GM18907 (cell line): ENCODE results near the gene NCAPH2.

ENCODE experiments used
- ATAC-seq: cut with Tn5 transposase; IDR thresholded peaks from one replicate; pipeline ENCODE4 v1.9.1; 2021; ENCODE audit warnings: mild to moderate bottlenecking, moderate library complexity; ENCODE audit not compliant: unreplicated experiment

NCAPH2 gene

DNA sequence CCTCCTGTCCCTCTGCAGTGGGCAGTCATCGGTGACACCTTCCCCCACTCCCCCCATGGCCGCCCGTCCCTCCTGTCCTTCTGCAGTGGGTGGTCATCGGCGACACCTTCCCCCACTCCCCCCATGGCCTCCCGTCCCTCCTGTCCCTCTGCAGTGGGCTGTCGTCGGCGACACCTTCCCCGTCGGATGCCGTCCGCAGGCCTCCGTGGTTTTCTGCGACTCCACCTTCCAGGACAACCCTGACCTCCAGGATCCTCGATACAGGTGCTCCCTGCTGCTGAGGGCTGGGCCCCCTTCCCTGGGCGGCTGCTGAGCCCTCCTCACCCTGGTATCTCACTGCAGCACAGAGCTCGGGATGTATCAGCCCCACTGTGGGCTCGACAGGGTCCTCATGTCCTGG, 19.1 kb upstream of the NCAPH2 start:
- ATAC-seq = no peak

DNA sequence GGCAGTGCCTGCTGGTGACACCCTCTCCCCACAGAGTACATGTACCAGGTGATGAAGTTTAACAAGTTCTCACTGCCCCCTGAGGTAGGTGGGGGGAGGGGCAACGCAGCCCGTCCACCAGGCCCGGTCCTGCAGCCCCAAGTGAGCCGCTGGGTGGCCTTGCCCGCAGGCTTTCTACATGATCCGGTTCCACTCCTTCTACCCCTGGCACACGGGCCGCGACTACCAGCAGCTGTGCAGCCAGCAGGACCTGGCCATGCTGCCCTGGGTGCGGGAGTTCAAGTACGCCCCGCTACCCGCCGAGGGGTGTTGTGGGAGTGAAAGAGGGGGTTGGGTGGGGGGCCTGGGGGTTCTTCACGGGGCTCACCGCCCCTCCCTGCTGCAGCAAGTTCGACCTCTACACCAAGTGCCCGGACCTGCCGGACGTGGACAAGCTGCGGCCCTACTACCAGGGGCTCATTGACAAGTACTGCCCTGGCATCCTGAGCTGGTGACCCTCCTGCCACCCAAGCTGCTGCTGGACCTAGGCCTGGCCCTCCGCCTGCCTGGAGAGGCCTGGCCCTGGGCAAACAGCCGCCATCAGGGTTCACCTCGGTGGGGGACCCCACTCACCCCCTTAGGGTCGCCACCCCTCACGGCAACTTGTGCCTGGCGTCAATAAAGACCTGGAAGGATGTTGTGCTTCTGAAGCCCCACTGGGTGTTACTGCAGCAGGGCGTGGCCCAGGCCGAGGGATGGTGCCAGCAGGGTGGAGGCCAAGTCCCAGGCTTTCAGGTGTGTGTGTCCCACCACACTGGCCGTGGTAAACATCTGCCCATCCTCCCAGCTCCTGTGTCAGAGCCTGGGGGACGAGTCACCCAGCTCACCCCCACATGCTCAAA, 18.4 kb upstream of the NCAPH2 start:
- no peak for ATAC-seq

DNA sequence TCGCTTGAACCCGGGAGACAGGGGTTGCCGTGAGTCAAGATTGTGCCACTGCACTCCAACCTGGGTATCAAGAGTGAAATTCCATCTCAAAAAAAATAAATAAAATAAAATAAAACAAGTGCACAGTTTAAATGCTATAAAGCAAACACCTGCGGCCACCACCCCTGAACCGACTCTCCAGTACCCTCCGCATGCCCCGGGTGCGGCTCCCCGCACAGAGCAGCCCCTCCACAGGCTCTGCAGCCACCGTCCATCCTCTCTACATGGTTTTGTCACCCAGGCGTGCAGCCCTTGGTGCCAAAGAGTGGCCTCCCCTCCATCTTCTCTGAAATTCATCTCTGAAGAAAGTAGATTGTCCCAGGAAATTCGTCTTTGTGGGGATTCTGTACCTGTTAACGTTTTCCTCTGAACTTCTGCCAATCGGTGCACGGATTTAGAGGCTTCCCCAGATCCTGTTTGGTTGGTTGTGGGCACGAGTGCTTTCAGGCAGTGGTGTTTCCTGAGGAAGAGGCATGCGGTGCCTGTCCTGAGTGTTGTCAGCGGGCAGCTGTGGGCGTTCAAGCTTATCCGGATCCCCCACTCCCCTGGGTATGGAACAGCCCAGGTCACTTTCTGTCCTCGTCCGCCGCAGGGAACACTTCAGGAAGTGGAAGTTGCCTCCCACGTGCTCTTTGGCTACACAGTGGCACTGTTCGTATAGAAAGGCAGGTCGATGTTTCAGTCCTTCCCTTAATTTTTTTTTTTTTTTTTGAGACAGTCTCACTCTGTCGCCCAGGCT, 17.3 kb upstream of the NCAPH2 start:
- no peak for ATAC-seq

DNA sequence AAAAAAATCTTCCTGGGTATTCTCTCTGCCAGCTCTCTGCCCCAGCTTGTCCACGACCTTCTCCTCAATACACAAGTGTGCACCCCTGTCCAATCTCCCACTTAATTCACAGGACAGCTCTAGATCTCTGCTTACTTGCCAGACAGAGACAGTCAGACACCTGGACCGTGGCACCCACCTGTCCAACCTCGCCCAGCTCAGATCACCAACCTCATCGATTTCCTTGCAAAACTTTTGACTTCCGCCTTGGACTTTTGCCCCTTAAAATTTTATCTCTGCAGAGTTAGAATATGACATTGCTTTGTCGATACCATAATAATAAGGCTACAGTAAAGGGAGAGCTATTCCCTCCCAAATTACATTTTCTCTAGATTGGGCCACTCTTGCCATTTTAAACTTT, 10.9 kb upstream of the NCAPH2 start:
- ATAC-seq = no peak

DNA sequence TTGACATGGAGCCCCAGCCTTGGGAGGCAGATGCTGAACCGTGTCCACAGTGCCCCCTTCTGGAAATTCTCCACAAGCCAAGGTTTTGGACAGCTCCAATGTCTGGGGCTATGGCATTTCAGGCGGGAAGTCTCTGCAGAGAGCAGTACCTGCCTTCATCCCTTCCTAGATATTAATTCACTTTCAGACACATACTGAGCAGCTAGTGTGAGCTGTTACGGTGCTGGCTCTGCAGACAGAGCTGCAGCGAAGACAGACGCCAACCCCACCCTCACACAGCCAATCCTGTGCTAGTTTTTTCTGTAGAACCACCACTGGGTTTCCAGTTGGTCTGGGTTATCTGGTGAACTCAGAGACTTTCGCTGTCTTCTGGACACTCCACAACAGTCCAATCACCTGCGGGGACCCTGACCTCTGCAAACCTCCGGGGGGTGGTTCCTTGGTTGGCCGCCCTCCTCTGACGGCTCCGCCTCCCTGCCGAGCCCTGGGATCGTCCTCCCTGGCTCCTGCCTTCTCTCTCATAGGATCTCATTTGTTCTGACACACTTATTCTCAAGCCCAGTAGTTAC, 9.6 kb upstream of the NCAPH2 start:
- no peak for ATAC-seq

DNA sequence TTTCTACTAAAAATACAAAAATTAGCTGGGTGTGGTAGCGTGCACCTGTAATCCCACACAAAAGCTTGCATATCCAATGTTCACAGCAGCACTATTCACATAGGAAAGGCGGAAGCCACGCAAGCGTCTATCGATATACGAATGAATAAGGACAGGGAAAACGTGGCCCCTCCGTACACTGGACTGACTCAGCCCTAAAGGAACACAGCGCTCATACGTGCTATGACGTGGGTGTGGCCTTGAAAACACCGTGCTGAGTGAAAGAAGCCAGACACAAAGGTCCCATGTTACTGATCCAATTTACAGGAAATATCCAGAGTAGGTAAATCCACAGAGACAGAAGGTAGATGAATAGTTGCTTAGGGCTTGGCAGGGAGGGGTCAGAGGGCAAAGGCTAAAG, 7.6 kb upstream of the NCAPH2 start:
- no peak for ATAC-seq

DNA sequence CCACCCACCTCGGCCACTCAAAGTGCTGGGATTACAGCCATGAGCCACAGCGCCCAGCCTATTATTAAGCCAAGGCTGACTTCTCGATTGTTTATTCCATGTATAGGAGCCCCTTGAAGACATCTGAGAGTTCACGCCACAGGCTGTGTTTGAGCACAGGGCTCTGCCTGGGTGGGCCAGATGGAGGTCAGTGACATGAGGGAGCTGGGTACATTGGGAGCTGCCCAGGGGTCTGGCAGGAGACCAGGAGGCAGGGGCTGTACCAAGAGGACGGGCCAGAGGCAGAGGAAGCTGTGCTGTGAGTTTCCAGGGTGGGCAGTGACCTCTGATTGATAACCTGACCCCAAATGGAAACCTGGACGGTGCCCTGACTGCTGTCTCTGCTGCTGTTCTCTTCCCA, 5.9 kb upstream of the NCAPH2 start:
- ATAC-seq = no peak

DNA sequence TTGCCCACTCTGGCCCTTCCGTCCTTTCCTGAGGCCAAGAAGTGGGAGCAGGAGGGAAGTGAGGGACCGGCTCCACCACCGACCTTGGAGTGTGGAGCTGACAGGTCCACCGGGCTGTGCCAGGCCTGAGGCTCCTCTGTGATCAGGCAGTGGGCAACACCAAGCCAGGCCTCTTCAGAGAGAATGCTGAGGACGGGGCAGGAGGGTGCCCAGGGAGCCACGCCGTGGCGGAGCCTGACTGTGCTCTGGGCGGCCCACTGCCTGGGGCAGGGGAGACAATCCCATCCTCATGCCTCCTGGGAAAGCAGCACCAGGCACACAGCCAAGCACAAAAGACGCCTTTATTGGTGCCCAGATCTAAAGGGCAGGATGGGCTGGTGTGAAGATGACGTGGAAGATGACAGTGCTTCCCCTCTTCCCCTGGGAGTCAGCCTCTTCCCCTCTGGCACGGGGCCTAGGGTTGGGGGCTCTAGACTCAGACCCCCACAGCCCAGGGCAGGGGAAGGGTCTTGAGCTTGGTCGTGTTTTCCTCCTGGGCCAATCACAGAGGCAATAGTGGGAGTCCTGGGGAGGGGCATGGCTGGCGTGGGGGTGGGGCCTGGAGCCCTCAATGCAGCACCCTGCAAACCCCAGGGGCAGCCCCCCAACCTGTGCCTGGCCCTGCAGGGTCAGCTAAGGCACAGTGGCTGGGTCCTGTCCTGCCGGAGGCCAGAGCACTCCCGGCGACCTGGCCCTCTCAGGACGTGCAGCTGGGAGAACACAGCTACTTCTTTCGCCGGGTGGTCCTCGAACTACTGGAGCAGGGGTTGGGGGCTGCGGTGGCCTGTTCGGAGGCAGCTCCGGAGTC, 5.2 kb upstream of the NCAPH2 start:
- ATAC-seq = no peak

DNA sequence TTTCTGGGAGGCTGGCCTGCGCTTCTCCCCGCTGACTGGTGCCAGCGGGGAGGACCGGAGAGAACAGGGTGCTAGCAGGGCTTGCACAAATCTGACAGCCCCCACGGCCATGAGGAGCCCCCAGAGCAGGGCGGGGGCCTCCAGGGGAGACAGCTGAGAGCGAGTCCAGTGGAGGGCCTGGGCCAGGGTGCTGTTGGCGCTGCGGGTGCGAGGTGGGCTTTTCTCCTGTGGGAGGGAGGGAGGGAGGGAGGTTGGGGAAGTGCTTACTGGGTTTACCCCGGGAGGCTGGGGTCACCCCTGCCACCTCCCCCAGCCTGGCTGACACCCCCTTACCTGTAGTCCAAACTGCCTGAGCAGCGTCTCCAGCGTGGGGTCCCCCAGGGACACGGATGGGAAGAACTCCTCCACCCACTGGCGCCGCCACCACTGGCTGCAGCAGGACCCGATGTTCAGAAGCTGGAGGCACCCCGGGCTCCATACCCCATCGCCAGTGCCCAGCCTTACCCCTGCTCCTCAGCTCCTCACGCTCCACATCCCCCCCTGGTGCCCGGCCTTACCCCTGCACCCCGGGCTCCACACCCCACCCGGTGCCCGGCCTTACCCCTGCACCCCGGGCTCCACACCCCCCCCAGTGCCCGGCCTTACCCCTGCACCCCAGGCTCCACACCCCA, 4.4 kb upstream of the NCAPH2 start:
- no peak for ATAC-seq

DNA sequence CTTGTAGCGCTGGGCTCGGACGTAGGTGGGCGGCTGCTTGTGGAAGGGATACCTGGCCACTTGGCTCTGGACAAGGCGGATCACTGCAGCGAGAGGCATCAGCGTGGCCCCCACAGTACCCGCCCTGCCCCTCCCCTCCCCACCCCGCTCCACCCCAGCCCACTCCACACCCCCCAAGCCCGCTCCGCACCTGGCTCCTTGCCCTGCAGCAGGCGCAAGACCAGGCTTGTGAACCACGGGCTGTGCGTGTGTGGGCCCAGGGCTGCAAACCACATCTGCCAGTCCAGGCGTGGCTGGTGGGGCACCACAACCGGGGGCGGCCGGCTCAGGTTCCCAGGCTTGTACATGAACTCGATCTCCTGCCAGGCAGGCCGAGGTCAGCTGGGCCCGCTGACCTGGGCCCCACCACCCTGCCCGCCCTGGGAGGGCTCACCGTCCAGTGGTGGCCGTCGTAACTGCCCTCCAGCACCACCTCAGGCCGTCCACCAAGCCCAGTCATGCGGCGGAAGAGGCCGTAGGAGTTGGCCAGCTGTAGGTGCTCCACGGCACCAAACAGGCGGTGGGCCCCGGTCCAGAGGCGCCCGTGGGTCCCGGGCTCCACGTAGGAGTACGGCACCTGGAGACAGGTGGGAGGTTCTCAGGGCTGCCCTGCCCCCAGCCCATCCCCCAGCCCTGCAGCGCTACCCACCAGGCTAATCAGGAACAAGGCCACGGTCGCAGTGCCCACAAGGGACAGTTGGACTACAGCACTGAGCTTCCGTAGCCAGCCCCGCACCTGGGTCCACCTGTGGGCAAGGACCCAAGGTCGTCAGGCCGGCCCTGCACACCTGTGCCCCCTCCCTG, 3.4 kb upstream of the NCAPH2 start:
- no peak for ATAC-seq

DNA sequence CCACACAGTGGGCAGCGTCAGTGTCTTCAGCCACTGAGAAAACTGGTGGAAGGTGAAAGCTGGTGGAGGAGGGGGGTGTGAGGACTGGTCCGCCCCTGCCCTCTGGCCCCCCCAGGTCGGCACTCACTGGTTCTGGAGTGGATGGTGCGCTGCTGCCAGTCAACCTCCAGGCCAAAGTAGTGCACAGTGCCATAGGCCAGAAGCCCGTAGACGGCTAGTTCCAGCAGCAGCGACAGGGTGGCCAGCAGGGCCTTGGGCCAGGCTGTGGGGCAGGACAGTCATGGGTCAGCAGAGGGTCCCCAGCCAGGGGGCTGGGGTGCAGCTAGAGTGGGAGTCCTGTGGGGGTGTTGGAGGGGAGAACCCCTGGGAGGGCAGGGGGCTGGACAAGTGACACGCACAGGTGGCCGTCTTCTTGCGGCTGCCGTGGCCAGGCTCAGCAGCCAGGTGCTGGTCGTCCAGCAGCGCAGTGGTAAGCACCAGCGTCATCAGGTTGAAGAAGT, 2.7 kb upstream of the NCAPH2 start:
- no peak for ATAC-seq

DNA sequence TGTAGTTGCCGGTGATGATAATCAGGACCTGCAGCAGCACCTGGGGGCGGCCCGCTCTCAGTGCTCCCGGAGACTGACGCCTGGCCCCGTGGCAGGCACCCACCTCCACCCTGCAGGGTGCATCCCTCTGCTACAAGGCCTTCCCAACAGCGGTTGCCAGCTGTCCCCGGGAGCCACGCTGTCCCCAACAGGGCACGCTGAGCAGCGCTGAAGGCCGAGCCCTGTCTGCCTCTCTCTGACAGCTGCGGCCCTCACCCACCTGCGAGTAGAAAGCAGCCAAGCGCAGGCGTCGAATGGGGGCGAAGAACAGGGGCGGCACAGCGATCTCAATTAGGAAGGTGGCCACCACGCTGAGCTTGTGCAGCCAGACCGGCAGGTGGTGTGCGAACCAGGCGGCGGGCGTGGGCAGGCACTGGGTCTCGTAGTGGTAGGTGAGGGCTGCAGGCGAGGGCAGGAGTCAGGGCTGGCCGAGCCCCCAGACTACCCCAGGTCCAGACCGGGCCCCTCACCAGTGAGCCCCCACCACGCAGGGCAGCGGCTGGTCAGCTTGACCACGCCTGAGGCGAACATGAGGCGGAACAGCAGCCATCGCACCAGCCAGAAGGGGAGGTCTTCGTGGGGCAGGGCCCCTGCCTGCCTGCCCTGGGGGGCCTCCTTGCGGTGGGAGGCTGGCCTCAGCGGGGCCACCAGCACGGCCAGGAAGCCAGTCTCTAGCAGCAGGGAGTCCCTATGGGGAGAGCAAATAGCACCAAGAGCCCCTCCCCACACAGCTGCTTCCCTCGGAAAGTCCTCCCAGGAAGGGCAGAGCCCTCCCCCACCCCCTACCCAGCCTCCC, 2.0 kb upstream of the NCAPH2 start:
- ATAC-seq = no peak

DNA sequence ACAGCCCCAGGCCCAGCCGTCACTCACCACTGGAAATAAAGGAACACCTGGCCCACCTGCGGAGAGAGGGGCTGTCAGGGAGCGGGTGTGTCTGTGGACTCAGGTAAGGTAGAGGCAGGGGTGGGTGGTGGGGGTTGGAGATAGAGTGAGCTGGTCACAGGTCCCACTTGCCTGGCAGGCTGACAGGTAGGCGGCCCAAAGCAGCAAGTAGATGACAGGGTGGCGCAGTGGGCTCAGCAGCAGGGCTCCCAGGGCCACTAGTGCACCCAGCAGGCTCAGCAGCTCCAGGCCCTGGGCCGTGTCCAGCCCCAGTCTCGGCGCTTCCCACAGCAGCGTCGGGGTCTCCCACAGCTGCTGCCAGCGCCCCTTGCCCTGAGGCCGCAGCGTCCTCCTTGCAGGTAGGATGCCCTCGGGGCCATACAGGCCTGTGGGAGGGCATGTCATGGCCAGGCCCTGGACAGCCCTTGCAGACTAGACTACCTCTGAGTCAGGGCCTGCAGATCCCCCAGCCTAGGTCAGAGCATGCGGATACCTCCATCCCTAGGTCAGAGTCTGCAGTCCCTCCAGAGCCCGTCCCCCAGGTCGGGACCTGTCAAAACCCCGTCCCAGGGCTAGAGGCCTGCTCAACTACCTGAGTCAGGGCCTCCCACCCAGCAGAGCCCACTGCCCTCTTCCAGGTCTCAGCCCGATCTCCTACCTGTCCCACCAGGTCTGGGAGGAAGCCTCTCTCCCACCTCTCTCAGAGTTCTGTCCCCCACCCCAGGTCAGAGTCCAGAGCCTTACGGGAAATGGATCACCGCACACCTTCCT, 1.2 kb upstream of the NCAPH2 start:
- ATAC-seq = peak; percentile 8

DNA sequence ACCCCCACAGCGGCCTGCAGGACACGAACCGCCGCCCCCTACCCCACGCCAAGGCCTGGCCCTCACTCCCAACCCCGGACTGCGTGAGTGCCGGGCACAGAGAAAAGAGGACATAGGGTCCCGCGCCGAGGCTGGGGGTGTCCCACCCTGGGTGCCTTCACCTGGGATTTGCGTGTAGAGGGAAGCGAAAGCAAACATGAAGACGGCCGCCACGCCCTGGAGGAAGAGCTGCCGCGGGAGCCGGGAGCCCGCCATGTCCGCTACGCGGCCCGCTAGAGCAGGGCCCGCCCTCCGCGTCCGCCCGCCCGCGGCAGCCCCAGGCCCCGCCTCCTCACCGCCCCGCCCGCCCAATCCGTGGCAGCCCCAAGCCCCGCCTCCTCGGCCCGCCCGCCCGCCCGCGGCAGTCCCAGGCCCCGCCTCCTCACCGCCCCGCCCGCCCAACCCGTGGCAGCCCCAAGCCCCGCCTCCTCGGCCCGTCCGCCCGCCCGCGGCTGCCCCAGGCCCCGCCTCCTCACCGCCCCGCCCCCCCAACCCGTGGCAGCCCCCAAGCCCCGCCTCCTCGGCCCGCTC, 518 bp upstream of the NCAPH2 start, which contains the start of gene LMF2:
TSS of gene LMF2 (minus strand) at position 282 of the 570 bp plus-strand sequence. CDS start at position 255, 27 bp downstream.
- ATAC-seq = peak; percentile 50

DNA sequence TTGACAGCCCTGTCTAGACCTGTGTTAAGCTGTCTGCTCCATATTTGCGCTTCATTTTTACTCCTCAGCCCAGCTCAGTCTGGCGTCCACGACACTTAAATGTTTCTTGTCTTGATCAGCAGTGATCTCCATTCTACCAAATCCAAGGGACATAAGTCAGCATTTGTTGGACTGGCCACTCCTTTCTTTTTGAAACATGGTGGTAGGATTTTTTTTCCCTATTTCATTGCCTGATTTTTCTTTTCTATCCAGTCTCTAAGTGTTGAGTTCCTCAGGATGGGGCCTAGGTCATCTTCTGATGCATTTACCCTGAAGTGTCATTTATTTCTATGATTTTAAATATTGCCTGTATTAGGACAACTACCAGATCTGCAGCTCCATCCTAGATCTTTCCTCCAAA, 873 bp downstream of the NCAPH2 start:
- ATAC-seq = no peak

DNA sequence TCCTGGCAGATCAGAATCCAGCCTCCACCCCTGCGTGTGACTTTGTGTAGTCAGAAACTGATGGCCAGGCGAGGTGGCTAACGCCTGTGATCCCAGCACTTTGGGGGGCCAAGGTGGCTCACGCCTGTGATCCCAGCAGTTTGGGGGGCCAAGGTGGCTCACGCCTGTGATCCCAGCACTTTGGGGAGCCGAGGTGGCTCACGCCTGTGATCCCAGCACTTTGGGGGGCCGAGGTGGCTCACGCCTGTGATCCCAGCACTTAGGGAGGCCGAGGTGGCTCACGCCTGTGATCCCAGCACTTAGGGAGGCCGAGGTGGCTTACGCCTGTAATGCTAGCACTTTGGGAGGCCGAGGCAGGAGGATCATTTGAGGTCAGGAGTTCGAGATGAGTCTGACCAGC, 5.2 kb downstream of the NCAPH2 start:
- ATAC-seq = no peak

DNA sequence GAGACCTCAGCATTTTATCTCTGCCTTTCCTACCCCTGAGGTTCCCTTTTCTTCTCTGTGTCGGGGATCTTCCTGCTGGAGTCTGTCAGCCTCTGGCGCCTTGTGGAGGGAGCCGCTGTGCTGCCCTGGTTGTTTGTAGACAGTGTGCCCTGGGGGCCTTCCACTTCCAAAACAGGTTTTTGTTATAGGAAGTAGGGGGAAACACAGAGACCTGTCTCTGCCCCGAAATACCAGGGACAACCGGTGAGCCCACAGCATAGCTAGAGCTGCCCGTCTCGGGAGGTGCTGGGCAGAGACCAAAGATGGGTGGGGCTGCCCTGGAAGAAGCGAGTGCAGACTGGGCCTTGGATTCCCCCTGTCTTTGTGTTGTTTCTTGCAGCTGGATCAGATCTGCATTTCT, 8.0 kb downstream of the NCAPH2 start:
- no peak for ATAC-seq
